ENCODE results near the gene GTF2B.
A peak's percentile ranks its signal among the peaks of the same experiment; 100 is the strongest.

GRCh38 chr1:88877382-88877825 is 14.0 kb downstream of the GTF2B start:
- TF ChIP-seq, protein P1, sequence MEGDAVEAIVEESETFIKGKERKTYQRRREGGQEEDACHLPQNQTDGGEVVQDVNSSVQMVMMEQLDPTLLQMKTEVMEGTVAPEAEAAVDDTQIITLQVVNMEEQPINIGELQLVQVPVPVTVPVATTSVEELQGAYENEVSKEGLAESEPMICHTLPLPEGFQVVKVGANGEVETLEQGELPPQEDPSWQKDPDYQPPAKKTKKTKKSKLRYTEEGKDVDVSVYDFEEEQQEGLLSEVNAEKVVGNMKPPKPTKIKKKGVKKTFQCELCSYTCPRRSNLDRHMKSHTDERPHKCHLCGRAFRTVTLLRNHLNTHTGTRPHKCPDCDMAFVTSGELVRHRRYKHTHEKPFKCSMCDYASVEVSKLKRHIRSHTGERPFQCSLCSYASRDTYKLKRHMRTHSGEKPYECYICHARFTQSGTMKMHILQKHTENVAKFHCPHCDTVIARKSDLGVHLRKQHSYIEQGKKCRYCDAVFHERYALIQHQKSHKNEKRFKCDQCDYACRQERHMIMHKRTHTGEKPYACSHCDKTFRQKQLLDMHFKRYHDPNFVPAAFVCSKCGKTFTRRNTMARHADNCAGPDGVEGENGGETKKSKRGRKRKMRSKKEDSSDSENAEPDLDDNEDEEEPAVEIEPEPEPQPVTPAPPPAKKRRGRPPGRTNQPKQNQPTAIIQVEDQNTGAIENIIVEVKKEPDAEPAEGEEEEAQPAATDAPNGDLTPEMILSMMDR (IDR thresholded peaks at IDR 0.05): peak in 3 of 4 experiments; percentile 40 to 57 (median 48)
- TF ChIP-seq EP300 (IDR thresholded peaks at IDR 0.05): no peak
